HG03439 (cell line): ENCODE measurements around the gene PHLDA2.

ENCODE experiments used
- ATAC-seq: cut with Tn5 transposase; IDR thresholded peaks from one replicate; pipeline ENCODE4 v1.9.1; 2021; ENCODE audit warnings: mild to moderate bottlenecking, moderate library complexity; ENCODE audit not compliant: unreplicated experiment

PHLDA2 gene

GRCh38 chr11:2930704-2931419 lies 1.6 kb upstream of the PHLDA2 start:
- ATAC-seq, result no peak

GRCh38 chr11:2929950-2930703 lies 907 bp upstream of the PHLDA2 start:
- no peak for ATAC-seq

GRCh38 chr11:2929531-2929949 lies 320 bp upstream of the PHLDA2 start:
- no peak for ATAC-seq

GRCh38 chr11:2927851-2928604 lies 1.2 kb downstream of the PHLDA2 start:
- ATAC-seq, result no peak

GRCh38 chr11:2927121-2927800 lies 2.0 kb downstream of the PHLDA2 start:
- ATAC-seq, result no peak

GRCh38 chr11:2926611-2927051 lies 2.6 kb downstream of the PHLDA2 start:
- no peak for ATAC-seq

- ATAC-seq, result no peak
Observed at GRCh38 chr11:2924821-2925675, 4.2 kb downstream of the PHLDA2 start.

GRCh38 chr11:2924381-2924780 lies 4.8 kb downstream of the PHLDA2 start:
- ATAC-seq, result no peak

- ATAC-seq, result no peak
Observed at GRCh38 chr11:2923446-2924375, 5.5 kb downstream of the PHLDA2 start.

GRCh38 chr11:2922655-2923054 lies 6.6 kb downstream of the PHLDA2 start:
- no peak for ATAC-seq

- no peak for ATAC-seq
Observed at GRCh38 chr11:2921742-2922493, 7.3 kb downstream of the PHLDA2 start.

- no peak for ATAC-seq
Observed at GRCh38 chr11:2921261-2921660, 8.0 kb downstream of the PHLDA2 start.

GRCh38 chr11:2920343-2920742 lies 8.9 kb downstream of the PHLDA2 start:
- no peak for ATAC-seq

- ATAC-seq, result no peak
Observed at GRCh38 chr11:2919837-2920236, 9.4 kb downstream of the PHLDA2 start.

GRCh38 chr11:2919188-2919587 lies 10.0 kb downstream of the PHLDA2 start:
- ATAC-seq, result no peak

- no peak for ATAC-seq
Observed at GRCh38 chr11:2917842-2918490, 11.3 kb downstream of the PHLDA2 start.

- ATAC-seq, result no peak
Observed at GRCh38 chr11:2916892-2917645, 12.2 kb downstream of the PHLDA2 start.
